HG03520 (cell line): ENCODE results near the gene MFSD11.
"Not testable (repeated sequence)": the region's sequence is repeated elsewhere in the genome, so short reads cannot be mapped to it uniquely, and the experiment has no call there.

Source experiments
- ATAC-seq: cut with Tn5 transposase; IDR thresholded peaks from one replicate; pipeline ENCODE4 v1.9.1; 2021; ENCODE audit warnings: mild to moderate bottlenecking, moderate library complexity; ENCODE audit not compliant: unreplicated experiment

The MFSD11 gene

DNA sequence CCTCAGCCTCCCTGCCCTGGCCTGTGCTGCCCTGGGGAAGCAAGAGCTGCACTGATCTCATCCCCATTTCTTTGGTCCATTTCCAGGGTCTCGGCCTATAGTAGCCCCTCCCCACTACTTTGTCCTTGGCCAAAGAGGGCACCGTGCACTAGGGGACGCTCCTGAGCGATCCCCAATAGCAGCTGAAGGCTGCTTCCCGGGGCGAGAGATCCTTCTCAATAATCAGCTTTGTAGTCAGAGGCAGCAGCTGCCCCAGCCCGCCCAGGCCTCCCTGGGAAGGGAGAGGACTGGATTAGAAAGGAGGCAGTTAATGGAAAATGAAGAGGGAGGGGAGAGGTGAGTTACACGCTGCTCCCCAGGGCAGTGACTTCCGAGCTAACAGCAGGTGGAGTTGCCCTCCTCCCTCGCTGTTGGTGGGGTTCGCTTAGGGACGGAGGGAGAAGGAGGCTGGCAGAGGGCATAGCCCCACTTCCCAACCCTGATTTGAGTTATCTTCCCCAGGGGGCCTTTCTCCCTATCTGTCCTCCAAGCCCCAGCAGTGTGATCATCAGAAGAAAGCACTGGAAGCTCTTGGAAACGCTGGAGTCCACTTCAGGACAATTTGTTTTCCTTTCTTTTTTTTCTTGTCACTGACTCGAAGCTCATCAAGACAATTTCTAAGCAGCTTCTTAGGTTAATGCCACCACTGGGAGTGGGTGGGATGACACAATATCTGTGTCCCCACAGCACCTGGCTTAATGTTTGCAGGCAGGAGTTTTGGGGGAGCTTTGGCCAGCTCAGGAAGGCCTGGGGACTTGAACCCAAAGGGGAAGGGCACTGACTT lies 29.7 kb upstream of the MFSD11 start:
- no peak for ATAC-seq

DNA sequence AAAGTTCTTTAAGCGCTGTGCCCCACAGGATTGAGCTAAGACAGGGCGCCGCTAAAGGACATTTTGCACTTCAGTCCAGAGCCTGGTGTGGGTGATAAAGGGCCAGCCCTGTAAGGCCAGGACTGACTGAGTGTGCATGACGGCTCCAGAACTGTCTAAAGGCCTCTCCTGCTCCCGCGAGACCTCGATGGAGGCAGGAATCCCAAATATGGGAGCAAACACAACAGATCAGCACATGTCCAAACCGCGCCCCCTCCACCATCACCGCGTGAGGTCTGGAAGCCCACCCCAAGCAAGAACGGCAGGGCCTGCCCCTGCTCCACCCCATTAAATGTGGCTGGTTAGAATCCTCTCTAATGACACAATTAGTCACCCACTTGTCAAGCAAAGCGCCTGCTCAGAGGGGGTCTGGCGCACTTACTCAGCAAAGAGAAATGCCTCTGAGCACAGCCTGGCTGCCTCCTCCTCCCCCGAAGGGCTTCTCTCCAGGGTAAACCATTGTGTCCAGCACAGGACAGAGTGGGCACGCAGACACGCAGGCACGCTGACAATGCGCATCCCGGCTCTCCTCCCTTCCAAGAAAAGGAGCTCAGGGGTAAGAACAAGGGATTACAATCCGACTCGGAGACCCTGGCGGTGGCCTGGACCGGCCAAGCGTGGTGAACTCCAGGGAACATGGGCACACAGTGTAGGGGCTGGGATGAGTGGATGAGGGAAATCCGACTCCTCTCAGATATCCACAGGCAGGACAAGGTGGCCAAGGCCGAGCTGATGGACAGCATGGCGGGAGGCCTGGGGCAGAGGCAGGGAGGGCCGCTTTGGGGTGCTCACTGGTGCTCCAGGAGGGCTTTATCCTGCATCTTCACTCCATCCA lies 28.6 kb upstream of the MFSD11 start:
- ATAC-seq = no peak

DNA sequence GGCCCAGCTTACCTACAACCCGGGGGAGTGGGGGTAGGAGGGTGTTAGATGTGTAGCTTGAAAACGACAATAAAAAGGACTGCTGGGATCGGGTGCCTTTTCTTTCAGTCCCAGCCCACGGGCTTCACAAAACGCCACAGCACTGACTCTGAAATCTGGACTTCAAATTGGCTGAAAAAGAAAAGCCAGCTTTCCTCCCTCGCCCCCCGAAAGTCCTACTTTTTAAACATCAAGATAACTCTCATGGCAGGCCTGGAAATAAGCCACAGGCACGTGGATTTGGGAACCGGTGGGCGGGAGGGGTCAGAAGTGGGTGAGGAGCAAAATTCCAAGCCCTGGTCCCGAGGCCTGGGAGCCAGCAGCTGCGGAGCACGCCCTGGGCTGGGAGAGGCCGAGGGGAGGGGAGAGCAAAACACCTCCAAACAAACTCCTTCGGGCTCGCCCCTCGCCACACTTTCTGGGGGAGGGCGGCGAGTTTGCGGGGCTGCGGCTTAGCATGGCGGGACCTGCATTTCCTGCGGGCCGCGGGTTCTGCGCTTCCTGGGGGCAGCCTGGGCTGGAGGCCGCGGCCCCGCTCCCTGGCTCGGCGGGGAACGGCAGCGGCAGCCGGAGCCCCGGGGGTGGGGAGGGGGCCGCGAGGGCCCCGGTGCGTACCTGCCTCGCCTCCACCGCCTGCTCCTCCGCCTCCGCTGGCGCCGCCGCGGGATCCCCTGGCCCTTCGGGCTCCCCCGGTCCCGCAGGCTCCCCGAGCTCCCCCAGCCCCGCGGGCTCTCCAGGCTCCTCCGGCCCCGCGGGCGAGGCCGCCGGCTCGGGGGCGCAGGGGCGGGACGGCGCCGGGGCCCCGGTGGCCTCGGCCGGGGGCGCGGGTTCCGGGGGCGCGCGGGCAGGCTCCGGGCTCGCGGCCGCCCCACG lies 27.7 kb upstream of the MFSD11 start:
- ATAC-seq = not testable (repeated sequence)

DNA sequence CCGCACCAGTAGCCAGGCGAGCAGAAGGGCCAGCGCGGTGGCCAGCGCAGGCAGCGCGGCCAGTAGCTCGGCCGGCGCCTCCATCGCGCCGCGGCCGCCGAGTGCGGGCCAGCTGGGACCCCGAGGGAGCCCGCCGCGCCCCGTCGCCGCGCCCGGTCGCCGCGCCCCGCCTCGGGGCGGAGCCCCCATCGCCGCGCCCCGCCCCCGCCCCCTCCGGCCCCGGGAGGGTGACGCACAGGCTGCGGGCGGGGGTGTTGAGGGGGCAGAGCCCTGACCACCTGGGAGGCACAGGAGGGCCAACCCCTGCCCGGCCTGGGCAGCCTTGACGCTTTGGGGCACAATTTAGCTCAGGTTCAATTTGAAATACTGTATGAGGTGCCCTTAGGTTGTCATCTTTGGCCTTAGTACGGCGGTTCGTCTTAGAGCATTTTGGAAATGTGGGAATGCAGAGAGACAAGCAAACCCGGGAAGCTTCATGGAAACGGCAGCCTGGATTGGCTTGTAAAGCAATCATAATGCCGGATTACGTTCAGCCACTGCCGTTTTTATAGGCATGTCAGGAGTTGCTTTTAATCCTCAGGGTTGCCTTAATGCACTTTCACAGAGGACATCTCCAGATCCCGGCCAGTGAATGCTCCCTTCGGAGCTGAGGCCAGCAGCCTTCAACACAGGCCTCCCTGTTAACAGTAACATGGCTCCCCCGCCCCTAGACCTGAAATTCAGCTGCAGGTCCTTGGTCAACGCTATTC lies 26.9 kb upstream of the MFSD11 start, which contains the start of gene MXRA7:
Gene MXRA7 (minus strand): TSS at position 103 of the 749 bp plus-strand sequence. CDS start 19 bp downstream, at position 84.
- no peak for ATAC-seq

DNA sequence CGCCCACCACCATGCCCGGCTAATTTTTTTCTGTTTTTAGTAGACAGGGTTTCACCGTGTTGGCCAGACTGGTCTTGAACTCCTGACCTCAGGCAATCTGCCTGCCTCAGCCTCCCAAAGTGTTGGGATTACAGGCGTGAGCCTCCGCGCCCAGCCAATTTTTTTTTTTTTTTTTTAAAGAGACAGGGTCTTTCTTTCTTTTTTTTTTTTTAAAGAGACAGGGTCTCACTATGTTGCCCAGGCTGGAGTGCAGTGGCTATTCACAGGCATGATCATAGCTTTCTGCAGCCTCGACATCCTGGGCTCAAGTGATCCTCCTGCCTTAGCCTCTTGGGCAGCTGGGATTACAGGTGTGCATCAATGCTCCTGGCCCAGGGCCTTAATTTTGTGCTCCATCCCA lies 25.6 kb upstream of the MFSD11 start:
- not testable (repeated sequence) for ATAC-seq

DNA sequence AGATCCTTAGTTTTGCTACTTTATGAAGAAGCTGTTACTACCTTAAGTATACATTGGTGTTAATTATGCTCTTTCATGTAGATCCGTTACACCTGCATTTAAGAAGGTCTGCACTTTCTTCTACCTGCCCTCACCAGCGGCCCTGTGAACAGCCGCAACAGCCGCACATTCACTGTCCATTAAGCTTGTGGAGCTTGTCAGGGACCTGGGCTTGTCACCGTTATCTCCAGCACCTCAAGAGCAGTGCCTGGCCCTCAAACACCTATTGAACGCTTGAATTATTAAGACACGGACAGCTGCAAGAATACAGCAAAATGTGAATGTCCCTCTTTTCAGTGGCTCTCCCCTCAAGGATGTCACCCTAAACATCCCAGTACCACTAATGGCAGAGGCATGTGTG lies 24.2 kb upstream of the MFSD11 start:
- no peak for ATAC-seq

DNA sequence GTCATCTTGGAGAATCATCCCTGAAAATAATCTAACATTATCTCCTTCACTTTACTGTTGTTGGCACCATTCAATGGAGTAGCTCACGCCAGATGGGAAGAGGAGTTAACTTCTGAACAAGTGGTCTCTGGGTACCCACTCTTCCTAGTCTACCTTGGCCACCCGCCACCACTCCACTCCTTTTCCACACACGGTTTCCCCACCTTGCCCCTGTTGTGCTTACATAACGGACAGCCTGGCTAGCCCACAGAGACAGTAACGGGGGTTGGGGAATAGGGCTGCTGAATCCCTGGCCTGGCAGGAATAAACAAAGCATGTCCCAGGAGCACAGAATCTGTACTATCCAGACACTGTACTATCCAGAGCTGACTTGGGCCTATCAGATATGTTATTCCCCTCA lies 23.6 kb upstream of the MFSD11 start:
- no peak for ATAC-seq

DNA sequence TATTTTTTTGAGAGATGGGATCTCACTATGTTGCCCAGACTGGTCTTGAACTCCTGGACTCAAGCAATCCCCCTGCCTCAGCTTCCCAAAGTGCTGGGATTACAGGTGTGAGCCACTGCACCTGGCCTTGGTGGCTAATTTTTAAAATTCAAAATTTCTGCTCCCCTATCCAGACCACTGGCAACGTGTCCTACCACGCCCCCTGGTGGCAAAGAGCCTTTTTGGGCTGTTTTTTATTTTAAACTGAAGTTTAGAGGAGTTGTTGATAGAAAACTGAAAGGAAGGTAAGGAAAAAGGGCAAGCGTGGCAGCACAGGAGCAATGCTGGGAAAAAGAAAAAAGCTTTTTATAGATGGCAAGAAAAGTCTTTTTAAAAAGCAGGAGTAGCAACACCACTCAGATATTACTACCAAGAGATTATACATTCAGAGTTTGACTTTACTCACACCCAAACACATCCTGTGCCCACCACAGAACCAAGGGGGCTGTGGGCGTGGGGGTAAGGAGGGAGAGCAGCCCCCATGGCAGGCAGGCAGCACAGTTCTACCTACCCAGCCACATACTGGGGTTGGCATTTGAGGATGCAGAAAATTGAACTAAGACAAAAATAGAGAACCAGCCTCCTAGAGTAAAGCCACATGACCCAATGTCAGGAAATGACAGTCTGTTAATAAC lies 23.0 kb upstream of the MFSD11 start:
- no peak for ATAC-seq

DNA sequence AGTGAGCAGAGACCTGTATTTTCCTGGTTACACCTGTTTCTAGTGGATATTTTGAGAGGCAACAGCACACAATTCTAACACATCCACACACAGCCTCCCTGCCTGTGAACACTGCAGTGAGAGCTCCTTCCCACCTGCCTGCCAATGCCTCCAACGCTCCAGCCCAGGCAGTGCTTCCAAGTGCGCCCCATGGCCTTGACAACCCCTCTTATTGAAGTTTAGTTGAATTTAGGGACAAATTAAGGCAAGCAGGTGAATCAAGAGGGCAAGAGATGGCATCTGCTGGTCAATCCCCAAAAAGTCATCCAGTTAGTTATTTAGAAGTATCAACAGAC lies 22.5 kb upstream of the MFSD11 start:
- ATAC-seq = no peak

DNA sequence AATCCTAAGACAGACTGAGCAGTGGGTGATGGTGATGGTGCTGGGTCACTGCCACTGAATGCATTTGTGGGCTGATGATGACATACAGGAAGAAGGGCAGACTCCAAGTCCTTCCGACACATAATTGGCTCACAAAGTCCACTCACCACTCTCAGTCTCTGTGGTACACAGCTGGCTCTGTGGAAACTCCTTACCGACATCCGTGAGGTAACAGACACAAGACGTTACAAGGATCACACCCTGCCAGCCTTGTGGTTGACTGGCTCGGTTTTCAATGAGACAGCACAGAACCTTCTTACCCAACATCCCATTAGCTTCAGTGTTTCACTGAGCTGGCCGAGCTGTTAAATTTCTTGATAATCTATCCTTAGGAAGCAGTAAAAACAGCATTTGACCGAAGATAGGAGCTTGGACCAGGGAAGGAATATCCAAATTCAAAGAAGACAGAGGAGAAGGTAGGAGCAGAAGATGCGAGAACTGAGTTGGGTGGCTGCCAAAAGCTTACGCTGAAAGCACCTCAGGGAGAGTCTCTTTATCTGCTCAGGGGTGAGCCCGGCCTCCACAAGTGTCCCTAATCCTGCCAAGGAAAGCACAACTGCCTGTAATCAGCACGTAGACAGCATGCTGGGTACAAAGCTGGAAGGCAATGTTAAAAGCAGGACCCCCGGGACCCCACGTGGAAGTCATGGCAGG lies 21.6 kb upstream of the MFSD11 start:
- no peak for ATAC-seq

DNA sequence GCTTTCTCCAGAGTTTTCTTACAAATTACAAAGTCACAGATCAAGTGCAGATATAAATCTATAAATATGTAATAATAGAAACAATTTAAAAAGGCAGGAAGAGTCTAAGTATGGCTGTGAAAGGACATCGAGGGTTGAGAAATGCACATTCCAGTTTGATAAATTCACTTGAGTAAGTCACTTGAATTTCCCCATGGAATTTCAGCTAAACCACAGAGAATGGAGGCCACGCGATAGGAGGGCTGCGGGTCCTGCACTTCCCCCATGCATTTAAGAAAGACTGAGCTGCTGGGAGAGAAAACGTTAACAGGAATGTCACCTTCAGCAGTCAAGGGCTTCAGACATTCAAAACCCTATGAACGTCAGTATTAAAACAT lies 21.1 kb upstream of the MFSD11 start:
- ATAC-seq = no peak

DNA sequence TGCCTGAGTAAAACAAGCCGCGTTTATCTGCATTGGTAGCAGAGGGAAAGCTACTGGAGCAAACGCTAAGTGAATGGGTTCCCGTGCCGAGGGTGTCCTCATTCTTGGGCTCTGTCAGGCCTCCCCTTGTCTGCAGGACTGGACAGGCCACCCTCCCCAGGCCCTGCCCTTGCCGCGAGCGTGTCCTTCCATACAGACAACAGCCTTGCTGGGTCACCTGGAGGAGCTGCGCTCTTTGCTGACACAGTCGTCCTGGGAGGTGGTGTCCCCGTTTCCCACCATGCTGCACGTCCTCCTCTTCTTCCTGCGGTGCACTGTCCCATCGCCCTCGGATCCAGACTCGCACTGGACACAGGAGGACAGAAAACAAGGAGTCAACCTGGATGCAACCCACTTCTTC lies 19.4 kb upstream of the MFSD11 start:
- no peak for ATAC-seq

DNA sequence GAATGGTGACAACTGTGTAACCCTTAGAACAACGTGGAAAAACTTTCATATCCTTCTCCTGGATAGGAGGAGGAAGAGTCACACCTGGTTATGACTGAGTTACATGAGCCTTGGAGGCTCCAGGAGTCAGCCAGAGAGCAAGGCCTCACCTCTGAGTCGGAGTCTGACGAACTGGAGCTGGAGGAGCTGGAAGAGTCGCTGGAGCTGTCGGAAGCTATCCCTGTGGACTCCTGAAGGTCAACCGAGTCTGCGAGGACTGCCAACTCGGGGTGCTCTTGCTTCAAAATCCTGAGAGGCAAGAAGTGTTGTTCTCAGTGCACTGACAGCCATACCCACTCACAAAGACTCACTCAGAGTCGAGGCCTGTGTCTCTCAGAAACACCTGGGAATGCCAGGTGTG lies 17.7 kb upstream of the MFSD11 start:
- no peak for ATAC-seq

DNA sequence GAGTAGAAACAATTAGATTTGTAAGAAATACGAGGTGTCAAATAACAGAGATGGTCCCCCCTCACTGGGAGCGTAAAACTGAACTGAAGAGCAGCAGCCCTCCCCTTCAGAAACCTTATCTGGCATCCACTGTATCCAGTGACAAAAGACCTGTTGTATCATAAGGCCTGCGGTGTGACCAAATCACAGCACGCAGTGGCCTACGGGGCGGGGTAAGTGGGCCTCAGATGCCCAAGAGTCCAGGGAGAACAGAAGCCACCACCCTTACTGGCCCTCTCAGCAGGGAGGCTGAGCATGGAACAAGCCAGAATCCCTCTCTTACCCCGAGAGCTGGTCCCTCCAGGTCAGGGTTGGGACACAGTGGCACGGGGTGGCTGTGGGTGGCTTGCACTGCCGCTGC lies 17.0 kb upstream of the MFSD11 start:
- ATAC-seq = no peak

DNA sequence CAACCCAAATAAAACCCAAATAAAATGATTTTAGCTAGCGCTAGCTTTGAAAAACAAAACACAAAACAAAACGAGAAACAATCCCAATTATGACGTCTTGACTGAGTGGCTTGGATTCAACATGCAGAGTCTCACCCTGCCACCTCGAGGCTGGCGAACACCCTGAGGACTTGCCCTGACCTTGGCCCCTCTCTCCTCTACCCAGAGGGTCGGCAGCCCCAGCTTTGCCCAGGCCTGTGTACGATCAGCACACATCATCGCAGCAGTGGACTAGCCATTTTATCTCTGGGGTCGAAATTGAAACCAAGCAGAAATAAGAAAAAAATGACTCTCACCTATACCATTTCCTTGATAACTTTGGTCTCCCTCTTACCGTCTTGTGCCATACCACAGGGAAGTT lies 16.5 kb upstream of the MFSD11 start:
- no peak for ATAC-seq

DNA sequence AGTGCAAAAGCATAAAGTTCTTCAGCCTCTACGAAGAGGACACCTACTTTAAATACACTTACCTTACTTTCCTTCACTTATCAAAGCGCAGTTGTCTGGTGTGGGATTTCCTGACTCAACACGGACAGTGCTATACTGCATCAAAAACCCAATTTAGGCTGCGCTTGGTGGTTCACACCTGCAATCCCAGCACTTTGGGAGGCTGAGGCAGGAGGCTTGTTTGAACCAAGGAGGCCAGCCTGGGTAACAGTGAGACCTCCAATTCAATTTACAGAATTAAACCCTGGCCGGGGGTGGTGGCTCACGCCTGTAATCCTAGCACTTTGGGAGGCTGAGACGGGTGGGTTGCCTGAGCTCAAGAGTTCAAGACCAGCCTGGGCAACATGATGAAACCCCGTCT lies 15.6 kb upstream of the MFSD11 start:
- ATAC-seq = no peak

DNA sequence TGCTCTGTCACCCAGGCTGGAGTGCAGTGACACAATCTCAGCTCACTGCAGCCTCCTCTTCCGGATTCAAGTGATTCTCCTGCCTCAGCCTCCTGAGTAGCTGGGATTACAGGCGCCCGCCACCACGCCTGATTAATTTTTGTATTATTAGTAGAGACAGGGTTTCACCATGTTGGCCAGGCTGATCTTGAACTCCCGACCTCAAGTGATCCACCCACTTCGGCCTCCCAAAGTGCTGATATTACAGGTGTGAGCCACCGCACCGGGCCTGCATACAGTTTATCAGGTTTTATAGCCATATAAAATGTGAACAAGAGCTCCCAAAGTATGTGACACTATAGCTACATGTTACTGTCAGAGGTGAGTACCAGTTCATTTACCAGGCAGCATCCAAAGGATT lies 14.9 kb upstream of the MFSD11 start:
- not testable (repeated sequence) for ATAC-seq

DNA sequence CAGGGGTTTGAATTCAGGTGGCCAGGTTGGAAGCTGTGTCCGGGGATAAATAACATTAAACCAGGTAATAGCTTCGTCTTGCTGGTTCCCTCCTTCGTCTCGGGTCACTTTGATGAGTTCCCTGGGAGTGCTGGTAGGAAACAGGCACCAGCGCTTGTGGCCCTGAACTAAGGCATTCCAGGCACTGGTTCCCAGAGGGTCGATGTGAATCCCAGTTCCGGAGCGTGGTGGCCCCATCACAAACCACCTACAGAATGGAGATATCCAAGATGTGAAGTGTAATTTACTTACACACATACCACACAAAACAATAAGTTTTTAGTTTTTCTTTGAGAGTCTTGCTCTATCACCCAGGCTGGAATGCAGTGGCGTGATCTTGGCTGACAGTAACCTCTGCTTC lies 14.1 kb upstream of the MFSD11 start:
- ATAC-seq = no peak

DNA sequence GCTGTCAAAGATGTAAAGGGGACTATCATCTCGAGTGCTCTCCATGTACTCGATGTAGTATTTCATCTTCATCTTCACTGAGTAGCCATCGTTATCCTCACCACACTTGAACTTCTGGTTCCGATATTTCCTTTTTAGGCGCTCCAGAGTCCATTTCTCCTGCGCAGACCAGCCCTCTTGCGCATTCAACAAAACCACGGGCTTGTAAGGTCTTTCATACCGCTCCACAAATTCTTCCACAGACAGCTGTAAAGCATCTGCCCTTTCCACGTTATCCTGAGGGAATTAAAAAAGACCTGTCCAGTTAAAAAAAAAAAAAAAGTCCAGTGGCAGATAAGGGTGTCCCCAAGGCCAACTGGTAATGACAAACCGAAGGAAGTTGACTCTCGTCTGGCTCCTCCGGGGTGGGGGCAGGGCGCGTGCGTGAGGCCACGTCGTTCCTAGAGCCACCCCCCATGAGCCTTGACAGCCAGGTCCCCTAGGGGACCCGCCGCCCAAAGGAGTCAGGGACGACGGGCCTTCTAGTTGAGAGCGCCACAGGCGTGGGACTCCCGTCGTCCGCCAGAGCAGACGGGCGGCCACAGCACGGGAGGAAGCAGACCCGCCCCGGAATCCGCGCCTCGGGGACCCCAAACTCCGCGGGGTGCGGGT lies 12.2 kb upstream of the MFSD11 start:
- peak; percentile 6 for ATAC-seq
